ENCODE results near the gene CCDC91. TPM values are rescaled to one million over a fixed set of nuclear protein-coding genes. Genes with fewer than 3 reads are reported as not detected.
"Not testable (repeated sequence)": the region's sequence is repeated elsewhere in the genome, so short reads cannot be mapped to it uniquely, and the experiment has no call there.

Gene CCDC91
- total RNA-seq, 3 donors from 2014 or later: 25.0 to 42.5 (median 27.8) TPM

DNA sequence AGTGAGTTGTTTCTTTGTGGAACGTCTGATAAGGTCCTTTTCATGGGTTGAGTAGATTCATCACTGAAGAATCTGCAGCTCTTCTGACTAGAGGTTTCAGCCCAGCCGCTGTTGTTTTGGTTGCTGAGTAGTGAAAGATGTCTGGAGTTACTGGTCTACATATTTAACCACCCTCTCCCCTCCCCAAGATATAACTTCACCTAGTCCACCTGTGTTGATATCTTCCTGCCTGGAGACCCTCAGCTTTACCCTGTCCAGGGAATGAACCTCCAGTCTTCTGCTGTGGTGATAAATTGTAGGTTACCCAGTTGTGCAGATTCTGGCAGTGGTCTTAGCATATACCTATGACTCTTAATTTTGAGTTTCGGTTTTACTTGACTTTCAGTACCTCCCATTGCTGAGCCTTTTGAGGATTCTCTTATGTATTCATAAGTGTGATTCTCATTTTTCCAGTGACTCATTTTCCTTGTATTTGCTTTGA lies 62.9 kb downstream of the CCDC91 start:
- Histone ChIP-seq H3K4me1 (ENCODE audit: low read depth) (no peaks in the 10 kb centered on the region), H3K36me3 (ENCODE audit: low read depth) (no peaks in the 10 kb centered on the region), H3K4me3 (no peak overlapping the region), H3K9me3 (no peaks in the 10 kb centered on the region)
- intact Hi-C loops (cut with DNase I, micrococcal nuclease): no loop called here
- DNase-seq (no peak), ATAC-seq (no peak)
- TF ChIP-seq, protein P1, sequence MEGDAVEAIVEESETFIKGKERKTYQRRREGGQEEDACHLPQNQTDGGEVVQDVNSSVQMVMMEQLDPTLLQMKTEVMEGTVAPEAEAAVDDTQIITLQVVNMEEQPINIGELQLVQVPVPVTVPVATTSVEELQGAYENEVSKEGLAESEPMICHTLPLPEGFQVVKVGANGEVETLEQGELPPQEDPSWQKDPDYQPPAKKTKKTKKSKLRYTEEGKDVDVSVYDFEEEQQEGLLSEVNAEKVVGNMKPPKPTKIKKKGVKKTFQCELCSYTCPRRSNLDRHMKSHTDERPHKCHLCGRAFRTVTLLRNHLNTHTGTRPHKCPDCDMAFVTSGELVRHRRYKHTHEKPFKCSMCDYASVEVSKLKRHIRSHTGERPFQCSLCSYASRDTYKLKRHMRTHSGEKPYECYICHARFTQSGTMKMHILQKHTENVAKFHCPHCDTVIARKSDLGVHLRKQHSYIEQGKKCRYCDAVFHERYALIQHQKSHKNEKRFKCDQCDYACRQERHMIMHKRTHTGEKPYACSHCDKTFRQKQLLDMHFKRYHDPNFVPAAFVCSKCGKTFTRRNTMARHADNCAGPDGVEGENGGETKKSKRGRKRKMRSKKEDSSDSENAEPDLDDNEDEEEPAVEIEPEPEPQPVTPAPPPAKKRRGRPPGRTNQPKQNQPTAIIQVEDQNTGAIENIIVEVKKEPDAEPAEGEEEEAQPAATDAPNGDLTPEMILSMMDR (IDR thresholded peaks at IDR 0.05): no peak

DNA sequence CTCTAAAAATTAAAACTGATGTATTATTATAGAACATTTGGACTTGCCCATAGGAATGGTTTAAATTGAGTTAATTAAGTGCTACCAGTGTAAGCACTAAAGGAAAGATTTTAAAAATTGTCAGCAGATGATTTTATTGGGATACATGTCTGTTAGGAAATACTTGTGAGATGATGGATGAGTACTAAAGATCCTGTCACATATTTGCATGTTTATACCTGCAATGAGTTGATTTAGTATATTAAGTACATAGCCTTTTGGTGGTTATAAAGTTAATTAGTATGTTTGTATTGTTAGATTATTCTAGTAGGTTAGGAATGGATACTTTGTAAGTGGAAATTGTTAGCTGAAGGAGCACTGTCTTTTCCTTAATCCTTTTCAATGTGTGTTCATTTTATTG lies 67.2 kb downstream of the CCDC91 start:
- H3K36me3 ChIP-seq (ENCODE audit: low read depth): no peaks in the 10 kb centered on the region
- DNase-seq: no peak
- no peak overlapping the region for H3K4me3 ChIP-seq
- no peaks in the 10 kb centered on the region for H3K9me3 ChIP-seq
- ATAC-seq: no peak
- H3K4me1 ChIP-seq (ENCODE audit: low read depth): no peaks in the 10 kb centered on the region
- TF ChIP-seq, protein P1 (IDR thresholded peaks at IDR 0.05): no peak
- intact Hi-C loops (cut with DNase I, micrococcal nuclease): no loop called here

DNA sequence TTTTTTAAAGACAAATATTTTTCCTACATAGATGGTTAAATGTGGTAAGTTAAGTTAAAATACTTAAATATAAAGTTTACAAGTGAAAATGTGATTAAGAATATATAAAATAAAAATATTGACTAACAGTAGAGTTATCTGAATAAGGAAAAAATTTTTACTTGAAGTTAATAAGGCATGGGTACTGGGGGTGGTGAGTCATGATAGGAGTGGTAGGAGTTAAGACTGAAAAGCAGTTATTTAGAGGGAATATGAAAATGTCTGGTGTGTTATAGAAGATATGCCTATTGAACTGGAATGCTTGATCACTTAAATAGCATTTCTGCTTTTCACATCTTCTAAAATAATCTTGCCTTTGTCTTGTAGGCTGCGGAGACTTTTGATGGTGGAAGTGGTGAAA lies 68.7 kb downstream of the CCDC91 start:
- DNase-seq: no peak
- no peaks in the 10 kb centered on the region for H3K4me1 ChIP-seq (ENCODE audit: low read depth)
- intact Hi-C loops (cut with DNase I, micrococcal nuclease): no loop called here
- TF ChIP-seq, protein P1 (IDR thresholded peaks at IDR 0.05): no peak
- H3K4me3 ChIP-seq: no peak overlapping the region
- H3K9me3 ChIP-seq: no peaks in the 10 kb centered on the region
- no peaks in the 10 kb centered on the region for H3K36me3 ChIP-seq (ENCODE audit: low read depth)
- ATAC-seq: no peak

DNA sequence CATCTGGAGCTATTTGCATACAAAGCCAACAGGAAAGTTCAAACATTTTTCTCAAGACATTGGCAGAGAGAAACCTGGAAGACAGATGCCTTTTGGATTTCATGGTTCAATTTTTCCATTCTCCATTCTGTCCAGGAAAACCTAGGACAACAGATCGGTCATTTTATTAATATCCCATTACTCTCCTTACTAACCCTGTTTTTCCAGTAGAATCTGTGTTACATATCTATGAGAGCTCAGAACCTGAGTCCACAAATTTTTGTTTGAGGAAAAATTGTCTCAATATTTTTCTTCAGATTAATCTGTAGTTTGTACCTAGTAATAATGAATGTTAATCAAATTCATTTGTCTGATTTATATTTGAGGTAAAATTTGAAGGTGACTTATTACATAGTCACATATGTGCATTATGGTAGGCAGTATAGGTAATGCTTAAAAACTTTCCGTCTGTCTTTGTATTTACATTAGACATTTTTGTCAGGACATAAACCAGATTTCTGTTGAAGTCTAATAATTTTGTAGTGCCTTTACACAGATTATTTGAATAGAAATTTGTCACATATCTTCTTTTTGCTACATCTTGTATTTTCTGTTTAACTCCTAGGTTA lies 75.3 kb downstream of the CCDC91 start:
- no peaks in the 10 kb centered on the region for H3K4me1 ChIP-seq (ENCODE audit: low read depth)
- DNase-seq (no peak), ATAC-seq (no peak)
- H3K9me3 ChIP-seq: peaks cover under 1% of the 10 kb centered on the region
- intact Hi-C loops (cut with DNase I, micrococcal nuclease): no loop called here
- TF ChIP-seq, protein P1 (IDR thresholded peaks at IDR 0.05): no peak
- no peak overlapping the region for H3K4me3 ChIP-seq
- H3K36me3 ChIP-seq (ENCODE audit: low read depth): no peaks in the 10 kb centered on the region

DNA sequence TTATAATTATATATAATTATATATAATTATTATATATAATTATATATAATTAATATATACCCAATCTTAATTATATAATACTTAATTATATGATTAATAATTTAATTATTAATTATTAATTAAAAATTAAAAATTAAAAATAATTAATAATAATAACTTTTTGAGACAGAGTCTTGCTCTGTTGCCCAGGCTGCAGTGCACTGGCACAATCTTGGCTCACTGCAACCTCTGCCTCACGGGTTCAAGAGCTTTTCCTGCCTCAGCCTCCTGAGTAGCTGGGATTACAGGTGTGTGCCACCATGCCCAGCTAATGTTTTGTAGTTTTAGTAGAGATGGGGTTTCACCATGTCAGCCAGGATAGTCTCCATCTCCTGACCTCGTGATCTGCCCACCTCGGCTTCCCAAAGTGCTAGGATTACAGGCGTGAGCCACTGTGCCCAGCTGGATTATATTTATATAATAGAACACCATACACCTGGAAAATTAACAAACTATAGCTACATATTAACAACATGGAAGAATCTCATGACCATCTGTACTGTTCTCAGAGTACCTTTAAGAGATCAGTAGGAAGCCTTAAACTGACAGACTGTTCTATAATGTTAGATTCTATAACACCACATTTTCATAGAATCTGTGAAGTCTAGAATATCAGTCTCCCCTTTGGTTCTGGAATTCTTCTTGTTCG lies 77.8 kb downstream of the CCDC91 start:
- H3K36me3 ChIP-seq (ENCODE audit: low read depth); DNase-seq; intact Hi-C loops (cut with DNase I, micrococcal nuclease); H3K4me1 ChIP-seq (ENCODE audit: low read depth); ATAC-seq; H3K4me3 ChIP-seq: not testable (repeated sequence)
- peaks cover 11% of the 10 kb centered on the region for H3K9me3 ChIP-seq

DNA sequence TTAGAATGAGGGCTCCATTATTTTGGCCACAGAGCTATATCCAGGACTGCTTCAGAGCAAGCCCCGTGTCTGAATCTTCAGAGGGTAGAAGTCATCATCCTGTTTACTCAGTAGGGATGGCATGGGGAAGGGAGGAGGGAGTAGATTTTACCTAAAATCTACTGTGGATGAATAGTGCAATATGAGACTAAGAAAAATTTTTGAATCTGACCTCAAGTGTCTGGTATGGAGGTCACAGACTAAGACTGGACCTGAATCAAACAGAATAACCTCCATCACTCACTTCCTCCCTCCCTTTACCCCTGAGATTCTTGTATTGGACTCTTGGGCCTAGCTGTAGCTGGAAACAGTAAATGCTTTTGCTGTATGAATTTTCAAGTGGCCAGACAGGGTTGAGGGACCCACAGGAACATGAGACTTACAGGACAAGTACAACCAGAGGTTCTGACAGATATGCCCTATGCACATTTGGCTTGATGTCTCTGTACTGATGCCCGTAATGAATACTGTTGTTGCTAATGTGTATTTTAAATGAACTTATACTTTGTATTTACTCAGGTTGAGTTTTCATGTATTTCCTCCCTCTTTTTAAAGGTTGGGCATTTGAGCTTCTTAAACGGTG lies 78.5 kb downstream of the CCDC91 start:
- H3K4me1 ChIP-seq (ENCODE audit: low read depth): no peaks in the 10 kb centered on the region
- no peak for ATAC-seq
- TF ChIP-seq, protein P1 (IDR thresholded peaks at IDR 0.05): no peak
- H3K9me3 ChIP-seq: peaks cover 11% of the 10 kb centered on the region
- DNase-seq: no peak
- intact Hi-C loops (cut with DNase I, micrococcal nuclease): no loop called here
- H3K4me3 ChIP-seq: no peak overlapping the region
- no peaks in the 10 kb centered on the region for H3K36me3 ChIP-seq (ENCODE audit: low read depth)

Measured in mucosa of descending colon (tissue), 3 donors.